ENCODE measurements around the gene C4orf33.

Gene C4orf33

GRCh38 chr4:129136433-129136832 lies 40.5 kb downstream of the C4orf33 start:
- Histone ChIP-seq H3K4me3 (ENCODE audit: low read depth, low read length) (no peak overlapping the region), H3K36me3 (ENCODE audit: control insufficient read depth in 2 of 2, insufficient read depth in 1 of 2, low read length in 2 of 2) (no peaks in the 10 kb centered on the region), H3K4me1 (ENCODE audit: control insufficient read depth, insufficient read depth, low read length) (no peaks in the 10 kb centered on the region), H3K9me3 (ENCODE audit: control insufficient read depth, insufficient read depth, low read depth, low read length) (no peaks in the 10 kb centered on the region), H3K27ac (ENCODE audit: extremely low read depth, low read depth, low read length) (no peak overlapping the region)
- TF ChIP-seq ZNF768 (tag by site-specific recombination; IDR thresholded peaks at IDR 0.05) (no peak), ZNF175 (tag by site-specific recombination; IDR thresholded peaks at IDR 0.05) (no peak), ZNF501 (tag by site-specific recombination; IDR thresholded peaks at IDR 0.05) (no peak), ZNF266 (tag by site-specific recombination; IDR thresholded peaks at IDR 0.05; ENCODE audit: low read depth) (no peak), ZNF140 (tag by site-specific recombination; IDR thresholded peaks at IDR 0.05) (no peak), ZSCAN30 (tag by site-specific recombination; IDR thresholded peaks at IDR 0.05) (no peak)
- CTCF ChIA-PET = no interaction called here
- POLR2A ChIA-PET = no interaction called here

GRCh38 chr4:129138810-129139496 lies 43.0 kb downstream of the C4orf33 start:
- no peak overlapping the region for H3K27ac ChIP-seq (ENCODE audit: extremely low read depth, low read depth, low read length)
- no peak for TF ChIP-seq ZNF792 (tag by site-specific recombination; IDR thresholded peaks at IDR 0.05)
- TF ChIP-seq SCRT2 (tag by site-specific recombination; IDR thresholded peaks at IDR 0.05) = no peak
- peak; percentile 58 for TF ChIP-seq OSR2 (tag by site-specific recombination; IDR thresholded peaks at IDR 0.05)
- no peak for TF ChIP-seq ZNF311 (tag by site-specific recombination; IDR thresholded peaks at IDR 0.05; ENCODE audit: borderline replicate concordance)
- no peak for TF ChIP-seq KLF16 (tag by site-specific recombination; IDR thresholded peaks at IDR 0.05)
- TF ChIP-seq GLIS1 (tag by site-specific recombination; IDR thresholded peaks at IDR 0.05) = peak; percentile 92
- TF ChIP-seq ZNF561 (tag by site-specific recombination; IDR thresholded peaks at IDR 0.05; ENCODE audit: borderline replicate concordance) = peak; percentile 55
- TF ChIP-seq KLF10 (tag by site-specific recombination; IDR thresholded peaks at IDR 0.05) = no peak
- TF ChIP-seq REST (tag by site-specific recombination; IDR thresholded peaks at IDR 0.05) = peak; percentile 66
- TF ChIP-seq ZSCAN30 (tag by site-specific recombination; IDR thresholded peaks at IDR 0.05) = 0 out of 2 replicates have a peak, but pooled peaks have one; percentile 19
- TF ChIP-seq FEZF1 (tag by site-specific recombination; IDR thresholded peaks at IDR 0.05) = peak; percentile 84
- no peak for TF ChIP-seq ZNF37A (tag by site-specific recombination; IDR thresholded peaks at IDR 0.05)
- TF ChIP-seq TRIM28 (IDR thresholded peaks at IDR 0.05; ENCODE audit: borderline replicate concordance, low read length) = 0 out of 2 replicates have a peak, but pooled peaks have one; percentile 69
- no peak for TF ChIP-seq ZNF501 (tag by site-specific recombination; IDR thresholded peaks at IDR 0.05)
- TF ChIP-seq ZNF585B (tag by site-specific recombination; IDR thresholded peaks at IDR 0.05) = no peak
- TF ChIP-seq ZNF324 (tag by site-specific recombination; IDR thresholded peaks at IDR 0.05) = no peak
- no peak for TF ChIP-seq SP7 (tag by site-specific recombination; IDR thresholded peaks at IDR 0.05)
- no peak for TF ChIP-seq ZNF292 (tag by site-specific recombination; IDR thresholded peaks at IDR 0.05; ENCODE audit: borderline replicate concordance, low read depth)
- TF ChIP-seq ZIC2 (tag by site-specific recombination; IDR thresholded peaks at IDR 0.05) = peak; percentile 86
- TF ChIP-seq ZNF548 (tag by site-specific recombination; IDR thresholded peaks at IDR 0.05) = no peak
- no peak for TF ChIP-seq ZSCAN23 (tag by site-specific recombination; IDR thresholded peaks at IDR 0.05)
- H3K4me3 ChIP-seq (ENCODE audit: low read depth, low read length) = no peak overlapping the region
- ChIA-PET CTCF (no interaction called here), POLR2A (no interaction called here)
- H3K36me3 ChIP-seq (ENCODE audit: control insufficient read depth in 2 of 2, insufficient read depth in 1 of 2, low read length in 2 of 2) = no peaks in the 10 kb centered on the region
- no peaks in the 10 kb centered on the region for H3K9me3 ChIP-seq (ENCODE audit: control insufficient read depth, insufficient read depth, low read depth, low read length)
- H3K4me1 ChIP-seq (ENCODE audit: control insufficient read depth, insufficient read depth, low read length) = no peaks in the 10 kb centered on the region
